ENCODE results near the gene KLK2.

Gene KLK2

GRCh38 chr19:50928831-50929230 lies 55.6 kb downstream of the KLK2 start:
- DNase-seq, result no peak

Measured in NCI-H446 treated with DMSO at 0.1 percent for 48 hours (cell line).